PC-9 (cell line): ENCODE measurements around the gene PI4KA. TPM values are rescaled to one million over a fixed set of nuclear protein-coding genes. Genes with fewer than 3 reads are reported as not detected.

Source experiments
- BruUV-seq: library from RNA; stranded (reverse); fragments of 400-500 nt; replicated peaks from 2 replicates; lab custom pipeline; 2021; lab: Mats Ljungman, UMichigan
- CTCF ChIA-PET: fragments of 300-600 bp; sonication (Branson Sonifier 250); formaldehyde crosslinking; loops from one replicate; lab custom pipeline; 2022; ENCODE audit warnings: antibody characterized with exemption; lab: Charles Lee
- POLR2A ChIA-PET: fragments of 300-600 bp; sonication (Branson Sonifier 250); formaldehyde crosslinking; loops from one replicate; lab custom pipeline; 2022; ENCODE audit warnings: antibody characterized with exemption; ENCODE audit not compliant: unreplicated experiment; lab: Charles Lee
- DNase-seq, 2 experiments: peaks; one replicate each; pipeline versions ENCODE4 v3.0.0 to v3.0.0-alpha.2; 2015 to 2022; ENCODE audit warnings: mixed read lengths in 1 of 2
- H2AFZ ChIP-seq: fragments of 200-600 bp; sonication (generic); 2 replicates; pipeline ENCODE4 v1.8.1; 2017; ENCODE audit warnings: antibody characterized with exemption
- H3F3A ChIP-seq: fragments of 200-600 bp; sonication (generic); 2 replicates; pipeline ENCODE4 v1.8.1; 2017; ENCODE audit warnings: antibody characterized with exemption, mild to moderate bottlenecking, low read depth; ENCODE audit not compliant: insufficient read depth
- H3K27ac ChIP-seq: fragments of 200-600 bp; sonication (generic); 2 replicates; pipeline ENCODE4 v1.6.1; 2016; ENCODE audit warnings: mixed run types
- H3K27me3 ChIP-seq: fragments of 200-600 bp; sonication (generic); 2 replicates; pipeline ENCODE4 v1.6.1; 2016; ENCODE audit warnings: low read depth, mixed run types; ENCODE audit not compliant: insufficient read depth
- H3K36me3 ChIP-seq: fragments of 200-600 bp; sonication (generic); 2 replicates; pipeline ENCODE4 v1.6.1; 2016; ENCODE audit warnings: low read depth, mixed run types
- H3K4me1 ChIP-seq: fragments of 200-600 bp; sonication (generic); replicated peaks from 2 replicates; pipeline ENCODE4 v1.6.1; 2016; ENCODE audit warnings: mixed run types; ENCODE audit not compliant: insufficient read depth
- H3K4me2 ChIP-seq: fragments of 200-600 bp; sonication (generic); 2 replicates; pipeline ENCODE4 v1.6.1; 2017; ENCODE audit warnings: mixed run types
- H3K4me3 ChIP-seq: fragments of 200-600 bp; sonication (generic); 2 replicates; pipeline ENCODE4 v1.6.1; 2016; ENCODE audit warnings: mixed run types
- H3K79me2 ChIP-seq: fragments of 200-600 bp; sonication (generic); 2 replicates; pipeline ENCODE4 v1.6.1; 2017; ENCODE audit warnings: low read depth, mixed run types
- H3K9me2 ChIP-seq: fragments of 200-600 bp; sonication (generic); 2 replicates; pipeline ENCODE4 v1.8.1; 2017; ENCODE audit warnings: mild to moderate bottlenecking; ENCODE audit not compliant: insufficient read depth
- H3K9me3 ChIP-seq: fragments of 200-600 bp; sonication (generic); 2 replicates; pipeline ENCODE4 v1.8.1; 2016; ENCODE audit warnings: low read depth; ENCODE audit not compliant: insufficient read depth
- H4K20me1 ChIP-seq: fragments of 200-600 bp; sonication (generic); 2 replicates; pipeline ENCODE4 v1.8.1; 2017; ENCODE audit not compliant: insufficient read depth
- EZH2 ChIP-seq: fragments of 200-600 bp; sonication (generic); IDR thresholded peaks from 2 replicates; pipeline ENCODE4 v1.8.0; 2017; ENCODE audit warnings: antibody characterized with exemption, low read depth
- intact Hi-C: fragments of 100-400 bp; cut with micrococcal nuclease; formaldehyde crosslinking; loops from one replicate; pipeline ENCODE4 v1.10.0; 2022; ENCODE audit not compliant: unreplicated experiment
- total RNA-seq: library from RNA; stranded (reverse); gene quantifications from 2 replicates; pipeline ENCODE4 v1.2.3, GENCODE V29; 2021
- TF ChIP-seq, protein P1 (sequence below): fragments of 200-600 bp; sonication (generic); conservative IDR thresholded peaks from 2 replicates; pipeline ENCODE4 v1.6.1; 2017; ENCODE audit warnings: mixed run types, antibody characterized with exemption, mild to moderate bottlenecking, moderate library complexity

The PI4KA gene
- total RNA-seq, 1 experiment from 2014 or later: 27.9 TPM

DNA sequence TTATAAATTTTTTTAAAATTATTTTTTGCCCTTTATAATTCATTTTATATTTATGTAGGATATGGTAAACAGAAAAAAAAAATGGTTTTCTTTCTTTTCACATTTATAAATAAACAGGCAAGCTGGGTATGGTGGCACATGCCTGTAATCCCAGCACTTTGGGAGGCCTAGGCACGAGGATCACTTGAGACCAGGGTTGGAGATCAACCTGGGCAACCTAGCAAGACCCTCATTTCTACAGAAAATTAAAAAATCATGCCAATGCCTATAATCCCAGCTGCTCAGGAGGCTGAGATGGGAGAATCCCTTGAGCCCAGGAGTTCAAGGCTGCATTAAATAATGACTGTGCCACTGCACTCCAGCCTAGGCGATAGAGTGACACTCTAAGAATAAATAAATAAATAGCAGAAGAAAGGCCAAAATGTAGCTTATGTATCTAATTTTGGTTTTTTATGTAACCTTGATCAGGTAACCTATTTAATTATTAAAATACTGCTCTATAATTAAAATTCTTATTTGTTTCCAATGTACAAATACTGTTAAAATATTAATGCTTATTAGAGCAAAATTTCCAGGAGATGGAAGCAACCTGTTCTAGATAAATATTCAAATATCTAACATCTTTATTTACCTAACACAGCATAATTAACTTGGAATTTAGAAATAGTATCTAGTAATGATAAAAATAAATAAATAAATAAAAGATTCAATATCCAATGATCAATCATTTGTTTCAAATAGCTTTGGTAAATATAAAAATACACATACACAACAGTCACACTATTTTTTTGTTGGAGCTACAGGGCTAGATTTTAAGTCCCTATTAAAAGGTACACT lies 21.4 kb downstream of the PI4KA start:
- CTCF ChIA-PET: no interaction called here
- no peaks in the 10 kb centered on the region for H3F3A ChIP-seq
- POLR2A ChIA-PET: interaction anchor here (0.6 kb wide), 1 partner anchor 134 kb away, joined by 4 read pairs; no protein-coding TSS in a partner anchor
- no peak for TF ChIP-seq EZH2
- TF ChIP-seq, protein P1, sequence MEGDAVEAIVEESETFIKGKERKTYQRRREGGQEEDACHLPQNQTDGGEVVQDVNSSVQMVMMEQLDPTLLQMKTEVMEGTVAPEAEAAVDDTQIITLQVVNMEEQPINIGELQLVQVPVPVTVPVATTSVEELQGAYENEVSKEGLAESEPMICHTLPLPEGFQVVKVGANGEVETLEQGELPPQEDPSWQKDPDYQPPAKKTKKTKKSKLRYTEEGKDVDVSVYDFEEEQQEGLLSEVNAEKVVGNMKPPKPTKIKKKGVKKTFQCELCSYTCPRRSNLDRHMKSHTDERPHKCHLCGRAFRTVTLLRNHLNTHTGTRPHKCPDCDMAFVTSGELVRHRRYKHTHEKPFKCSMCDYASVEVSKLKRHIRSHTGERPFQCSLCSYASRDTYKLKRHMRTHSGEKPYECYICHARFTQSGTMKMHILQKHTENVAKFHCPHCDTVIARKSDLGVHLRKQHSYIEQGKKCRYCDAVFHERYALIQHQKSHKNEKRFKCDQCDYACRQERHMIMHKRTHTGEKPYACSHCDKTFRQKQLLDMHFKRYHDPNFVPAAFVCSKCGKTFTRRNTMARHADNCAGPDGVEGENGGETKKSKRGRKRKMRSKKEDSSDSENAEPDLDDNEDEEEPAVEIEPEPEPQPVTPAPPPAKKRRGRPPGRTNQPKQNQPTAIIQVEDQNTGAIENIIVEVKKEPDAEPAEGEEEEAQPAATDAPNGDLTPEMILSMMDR: no peak
- intact Hi-C loops: no loop called here
- H3K9me3 ChIP-seq: no peaks in the 10 kb centered on the region
- no peak overlapping the region for H3K4me3 ChIP-seq
- H3K79me2 ChIP-seq: 0 out of 2 replicates have a peak, but pooled peaks cover 6% of the 10 kb centered on the region
- no peak overlapping the region for H3K27ac ChIP-seq
- H3K9me2 ChIP-seq: no peaks in the 10 kb centered on the region
- no peak overlapping the region for H2AFZ ChIP-seq
- H3K4me2 ChIP-seq: no peak overlapping the region
- no TSS peak for BruUV-seq
- no peak for DNase-seq
- no peaks in the 10 kb centered on the region for H4K20me1 ChIP-seq
- H3K36me3 ChIP-seq: no peaks in the 10 kb centered on the region
- H3K27me3 ChIP-seq: no peaks in the 10 kb centered on the region
- no peaks in the 10 kb centered on the region for H3K4me1 ChIP-seq

DNA sequence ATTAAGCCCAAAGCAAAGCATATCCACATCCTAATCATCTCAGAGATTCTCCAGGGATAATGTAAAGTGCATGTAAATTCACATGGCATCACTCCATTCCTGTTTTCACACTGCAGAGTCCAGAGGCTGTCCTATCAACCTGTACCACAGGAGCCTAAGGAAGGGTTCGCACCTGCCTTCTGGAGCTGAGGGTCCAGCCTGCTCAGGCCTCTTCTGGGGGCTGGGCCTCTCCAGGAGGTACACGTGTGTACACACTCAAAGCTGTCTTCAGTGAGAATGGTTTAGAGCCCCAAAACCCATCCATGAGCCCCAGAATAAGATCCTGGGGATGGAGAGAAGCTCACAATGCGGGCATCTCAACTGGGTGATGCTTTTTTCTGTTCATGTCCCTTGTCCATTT lies 23.9 kb downstream of the PI4KA start:
- no peaks in the 10 kb centered on the region for H3K9me3 ChIP-seq
- H3K79me2 ChIP-seq: no peaks in the 10 kb centered on the region
- POLR2A ChIA-PET: no interaction called here
- no TSS peak for BruUV-seq
- CTCF ChIA-PET: interaction anchor here (0.7 kb wide), 1 partner anchor 268 kb away, joined by 6 read pairs; no protein-coding TSS in a partner anchor
- no peaks in the 10 kb centered on the region for H4K20me1 ChIP-seq
- no peaks in the 10 kb centered on the region for H3K36me3 ChIP-seq
- H3K27ac ChIP-seq: no peak overlapping the region
- intact Hi-C loops: no loop called here
- H3K4me3 ChIP-seq: no peak overlapping the region
- TF ChIP-seq EZH2: no peak
- no peaks in the 10 kb centered on the region for H3K4me1 ChIP-seq
- no peaks in the 10 kb centered on the region for H3K9me2 ChIP-seq
- no peak overlapping the region for H2AFZ ChIP-seq
- DNase-seq: no peak
- no peaks in the 10 kb centered on the region for H3K27me3 ChIP-seq
- no peaks in the 10 kb centered on the region for H3F3A ChIP-seq
- no peak overlapping the region for H3K4me2 ChIP-seq

DNA sequence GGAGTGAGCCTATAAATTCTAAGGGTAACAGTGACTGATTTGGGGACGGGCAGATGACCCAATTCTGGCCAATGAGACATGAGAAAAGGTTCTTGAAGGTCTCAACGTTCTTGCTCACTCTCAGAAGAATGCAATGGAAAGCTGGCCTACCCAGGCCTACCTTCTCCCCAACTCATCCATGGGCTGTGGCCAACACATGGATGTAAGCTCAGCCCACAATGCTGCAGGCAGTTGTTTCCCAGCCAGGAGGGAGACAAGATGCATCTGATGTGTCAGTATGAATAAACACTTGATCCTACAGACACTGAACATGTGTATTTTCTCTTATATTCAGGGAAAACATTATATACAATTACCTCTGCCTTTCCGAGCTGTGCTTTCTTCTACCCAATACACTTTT lies 24.4 kb downstream of the PI4KA start:
- DNase-seq: no peak
- ChIA-PET POLR2A (no interaction called here), CTCF (no interaction called here)

More for the DNA sequence above, 24.4 kb downstream of the PI4KA start:
- H3K9me3 ChIP-seq: no peaks in the 10 kb centered on the region
- BruUV-seq: no TSS peak
- intact Hi-C loops: no loop called here
- H3F3A ChIP-seq: no peaks in the 10 kb centered on the region
- H3K9me2 ChIP-seq: no peaks in the 10 kb centered on the region
- no peak overlapping the region for H3K4me3 ChIP-seq
- no peaks in the 10 kb centered on the region for H3K79me2 ChIP-seq
- H3K36me3 ChIP-seq: no peaks in the 10 kb centered on the region
- no peaks in the 10 kb centered on the region for H4K20me1 ChIP-seq
- H3K27ac ChIP-seq: no peak overlapping the region
- no peaks in the 10 kb centered on the region for H3K27me3 ChIP-seq
- no peaks in the 10 kb centered on the region for H3K4me1 ChIP-seq
- H2AFZ ChIP-seq: no peak overlapping the region
- no peak overlapping the region for H3K4me2 ChIP-seq
- TF ChIP-seq EZH2: no peak
- TF ChIP-seq, protein P1: no peak
